A673 (cell line): ENCODE measurements around the gene TMEM165. TPM values are rescaled to one million over a fixed set of nuclear protein-coding genes. Genes with fewer than 3 reads are reported as not detected.

Source experiments
- BruUV-seq: library from RNA; stranded (reverse); fragments of 400-500 nt; replicated peaks from 2 replicates; lab custom pipeline; 2021; lab: Mats Ljungman, UMichigan
- CTCF ChIA-PET: fragments of 300-600 bp; sonication (Branson Sonifier 250); formaldehyde crosslinking; loops from one replicate; lab custom pipeline; 2022; ENCODE audit warnings: antibody characterized with exemption; lab: Charles Lee
- POLR2A ChIA-PET: fragments of 300-600 bp; sonication (Branson Sonifier 250); formaldehyde crosslinking; loops from one replicate; lab custom pipeline; 2022; ENCODE audit warnings: antibody characterized with exemption; ENCODE audit not compliant: low non-redundant PET; lab: Charles Lee
- DNase-seq: peaks from one replicate; pipeline ENCODE4 v3.0.0-alpha.2; 2015; ENCODE audit warnings: low spot score
- H3K27ac ChIP-seq: fragments of 200-600 bp; sonication (generic); 2 replicates; pipeline ENCODE4 v1.5.1; 2016; ENCODE audit warnings: mixed run types, low read depth, mild to moderate bottlenecking, mixed read lengths, antibody characterized with exemption, low read length; ENCODE audit not compliant: poor library complexity, severe bottlenecking
- H3K27me3 ChIP-seq: fragments of 200-600 bp; sonication (generic); replicated peaks from 2 replicates; pipeline ENCODE4 v1.6.1; 2017; ENCODE audit warnings: mixed run types, low read depth, mild to moderate bottlenecking, mixed read lengths, antibody characterized with exemption, low read length; ENCODE audit not compliant: insufficient read depth, poor library complexity
- H3K36me3 ChIP-seq: fragments of 200-600 bp; sonication (generic); 2 replicates; pipeline ENCODE4 v1.6.1; 2016; ENCODE audit warnings: mixed run types, mild to moderate bottlenecking, mixed read lengths, antibody characterized with exemption, low read length; ENCODE audit not compliant: insufficient read depth, poor library complexity, severe bottlenecking
- H3K4me1 ChIP-seq: fragments of 200-600 bp; sonication (generic); 2 replicates; pipeline ENCODE4 v1.6.1; 2017; ENCODE audit warnings: mixed run types, mild to moderate bottlenecking, mixed read lengths, antibody characterized with exemption, low read length; ENCODE audit not compliant: insufficient read depth, poor library complexity, severe bottlenecking
- H3K4me3 ChIP-seq: fragments of 200-600 bp; sonication (generic); 2 replicates; pipeline ENCODE4 v1.5.1; 2016; ENCODE audit warnings: low read depth, mixed run types, mild to moderate bottlenecking, mixed read lengths, low read length; ENCODE audit not compliant: poor library complexity, severe bottlenecking
- H3K9me3 ChIP-seq: fragments of 200-600 bp; sonication (generic); 2 replicates; pipeline ENCODE4 v1.6.1; 2016; ENCODE audit warnings: mixed run types, low read depth, mild to moderate bottlenecking, mixed read lengths, antibody characterized with exemption, low read length; ENCODE audit not compliant: poor library complexity, severe bottlenecking
- EZH2 ChIP-seq: fragments of 200-600 bp; sonication (generic); IDR thresholded peaks from 2 replicates; pipeline ENCODE4 v1.6.1; 2017; ENCODE audit warnings: borderline replicate concordance, low read depth, mild to moderate bottlenecking, mixed read lengths, antibody characterized with exemption, low read length; ENCODE audit not compliant: poor library complexity, severe bottlenecking
- intact Hi-C: fragments of 100-400 bp; cut with micrococcal nuclease; formaldehyde crosslinking; loops from one replicate; pipeline ENCODE4 v1.10.0; 2022; ENCODE audit not compliant: unreplicated experiment
- total RNA-seq: library from RNA; stranded (reverse); gene quantifications from 2 replicates; pipeline ENCODE4 v1.2.3, GENCODE V29; 2021
- TF ChIP-seq, protein P1 (sequence below): fragments of 300-800, 200-600 bp; sonication (generic); conservative IDR thresholded peaks from 2 replicates; pipeline ENCODE4 v1.5.1; 2017; ENCODE audit warnings: low read depth, mild to moderate bottlenecking, antibody characterized with exemption, low read length, moderate library complexity, mixed read lengths

Gene TMEM165
- total RNA-seq, 1 experiment from 2014 or later: 34.7 TPM

GRCh38 chr4:55435141-55435841 lies 39.5 kb downstream of the TMEM165 start:
- POLR2A ChIA-PET: no interaction called here
- no TSS peak for BruUV-seq
- Histone ChIP-seq H3K36me3 (peaks cover 10% of the 10 kb centered on the region), H3K4me3 (no peak overlapping the region), H3K4me1 (no peaks in the 10 kb centered on the region), H3K27me3 (no peaks in the 10 kb centered on the region), H3K27ac (no peak overlapping the region), H3K9me3 (no peaks in the 10 kb centered on the region)
- no peak for DNase-seq
- CTCF ChIA-PET: no interaction called here
- TF ChIP-seq, protein P1, sequence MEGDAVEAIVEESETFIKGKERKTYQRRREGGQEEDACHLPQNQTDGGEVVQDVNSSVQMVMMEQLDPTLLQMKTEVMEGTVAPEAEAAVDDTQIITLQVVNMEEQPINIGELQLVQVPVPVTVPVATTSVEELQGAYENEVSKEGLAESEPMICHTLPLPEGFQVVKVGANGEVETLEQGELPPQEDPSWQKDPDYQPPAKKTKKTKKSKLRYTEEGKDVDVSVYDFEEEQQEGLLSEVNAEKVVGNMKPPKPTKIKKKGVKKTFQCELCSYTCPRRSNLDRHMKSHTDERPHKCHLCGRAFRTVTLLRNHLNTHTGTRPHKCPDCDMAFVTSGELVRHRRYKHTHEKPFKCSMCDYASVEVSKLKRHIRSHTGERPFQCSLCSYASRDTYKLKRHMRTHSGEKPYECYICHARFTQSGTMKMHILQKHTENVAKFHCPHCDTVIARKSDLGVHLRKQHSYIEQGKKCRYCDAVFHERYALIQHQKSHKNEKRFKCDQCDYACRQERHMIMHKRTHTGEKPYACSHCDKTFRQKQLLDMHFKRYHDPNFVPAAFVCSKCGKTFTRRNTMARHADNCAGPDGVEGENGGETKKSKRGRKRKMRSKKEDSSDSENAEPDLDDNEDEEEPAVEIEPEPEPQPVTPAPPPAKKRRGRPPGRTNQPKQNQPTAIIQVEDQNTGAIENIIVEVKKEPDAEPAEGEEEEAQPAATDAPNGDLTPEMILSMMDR: 0 out of 2 replicates have a peak, but pooled peaks have one; percentile 16
- no peak for TF ChIP-seq EZH2
- intact Hi-C loops: no loop called here

- DNase-seq: no peak
- peaks cover 5% of the 10 kb centered on the region for H3K36me3 ChIP-seq
- ChIA-PET CTCF (no interaction called here), POLR2A (no interaction called here)
- H3K27ac ChIP-seq: no peak overlapping the region
- no peaks in the 10 kb centered on the region for H3K27me3 ChIP-seq
- no peak overlapping the region for H3K4me3 ChIP-seq
- intact Hi-C loops: no loop called here
- no peak for TF ChIP-seq EZH2
- TF ChIP-seq, protein P1: no peak
- no peaks in the 10 kb centered on the region for H3K9me3 ChIP-seq
- no peaks in the 10 kb centered on the region for H3K4me1 ChIP-seq
- no TSS peak for BruUV-seq
These were observed 41.6 kb downstream of the TMEM165 start for GRCh38 chr4:55437356-55437796.

DNA sequence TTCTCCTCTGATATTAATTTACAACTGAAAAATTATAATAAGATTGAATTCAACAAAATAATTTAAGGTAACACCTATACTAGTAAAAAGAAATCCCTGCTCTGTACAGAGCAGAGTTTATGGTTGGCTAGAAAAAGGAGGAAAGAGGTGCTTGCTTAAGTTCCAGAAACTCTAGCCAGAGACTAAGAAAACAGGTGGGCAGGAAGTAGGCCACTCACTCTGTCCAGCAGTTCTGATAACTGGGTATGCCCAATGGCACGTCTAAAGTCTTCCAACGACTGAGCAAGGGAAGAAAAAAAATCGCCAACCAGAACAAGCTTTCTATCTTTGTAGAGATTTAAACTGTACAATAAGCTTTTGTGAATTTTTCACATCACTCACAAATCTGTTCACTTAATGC lies 42.1 kb downstream of the TMEM165 start:
- no peak for DNase-seq
- intact Hi-C loops: no loop called here
- Histone ChIP-seq H3K4me1 (no peaks in the 10 kb centered on the region), H3K27me3 (no peaks in the 10 kb centered on the region), H3K9me3 (no peaks in the 10 kb centered on the region), H3K27ac (no peak overlapping the region), H3K36me3 (peaks cover 5% of the 10 kb centered on the region), H3K4me3 (no peak overlapping the region)
- POLR2A ChIA-PET: no interaction called here
- BruUV-seq: no TSS peak
- no peak for TF ChIP-seq EZH2
- TF ChIP-seq, protein P1: no peak
- CTCF ChIA-PET: no interaction called here
